Mucosa of stomach (tissue), 1 donor: ENCODE measurements around the gene ARHGAP42.
"Not testable (repeated sequence)": the region's sequence is repeated elsewhere in the genome, so short reads cannot be mapped to it uniquely, and the experiment has no call there.

Experiments used
- H3K27me3 ChIP-seq: one replicate; pipeline ENCODE4 v1.7.0; 2013; ENCODE audit warnings: mild to moderate bottlenecking, low read length; ENCODE audit not compliant: control insufficient read depth, insufficient read depth
- H3K36me3 ChIP-seq: one replicate; pipeline ENCODE4 v1.7.0; 2013; ENCODE audit warnings: low read length; ENCODE audit not compliant: control insufficient read depth, insufficient read depth
- H3K4me1 ChIP-seq: one replicate; pipeline ENCODE4 v1.7.0; 2013; ENCODE audit warnings: mild to moderate bottlenecking, low read length; ENCODE audit not compliant: control insufficient read depth, insufficient read depth
- H3K4me3 ChIP-seq: one replicate; pipeline ENCODE4 v1.7.0; 2013; ENCODE audit warnings: low read length
- H3K9ac ChIP-seq: one replicate; pipeline ENCODE4 v1.7.0; 2013; ENCODE audit warnings: mild to moderate bottlenecking, low read length, moderate library complexity
- H3K9me3 ChIP-seq: one replicate; pipeline ENCODE4 v1.7.0; 2013; ENCODE audit warnings: mild to moderate bottlenecking, low read length, moderate library complexity; ENCODE audit not compliant: control insufficient read depth
- donor health status: Pancreatic carcinoma.

ARHGAP42 gene

GRCh38 chr11:100876815-100877520, 189.9 kb downstream of the ARHGAP42 start:
- H3K36me3 ChIP-seq = no peaks in the 10 kb centered on the region
- peaks cover 9% of the 10 kb centered on the region for H3K4me1 ChIP-seq
- no peaks in the 10 kb centered on the region for H3K9me3 ChIP-seq
- no peaks in the 10 kb centered on the region for H3K27me3 ChIP-seq
- no peak overlapping the region for H3K9ac ChIP-seq
- H3K4me3 ChIP-seq = no peak overlapping the region

DNA sequence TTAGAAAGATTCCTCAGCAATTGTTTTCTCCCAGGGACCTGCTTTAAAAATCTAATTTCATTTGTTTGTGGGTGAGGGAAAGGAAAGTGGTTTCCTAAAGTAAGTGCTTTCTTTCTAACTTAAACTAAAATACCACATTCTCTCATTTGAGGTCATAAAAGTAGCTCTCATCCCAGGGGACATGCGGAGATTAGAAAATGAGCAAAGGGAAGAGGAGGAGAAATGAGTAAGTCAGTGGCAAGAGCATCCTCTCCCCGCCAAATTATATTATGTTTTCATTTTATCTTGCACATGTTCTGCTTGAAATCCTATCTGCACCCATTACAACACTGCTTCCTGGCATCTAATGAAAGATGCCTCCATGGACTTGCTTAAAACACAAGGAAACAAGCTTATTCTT, 191.4 kb downstream of the ARHGAP42 start:
- Histone ChIP-seq H3K4me3 (no peak overlapping the region), H3K9ac (no peak overlapping the region), H3K9me3 (no peaks in the 10 kb centered on the region), H3K36me3 (no peaks in the 10 kb centered on the region), H3K4me1 (peaks cover 2% of the 10 kb centered on the region), H3K27me3 (no peaks in the 10 kb centered on the region)

GRCh38 chr11:100882957-100883356, 195.9 kb downstream of the ARHGAP42 start:
- Histone ChIP-seq H3K9me3 (no peaks in the 10 kb centered on the region), H3K9ac (no peak overlapping the region), H3K4me3 (no peak overlapping the region), H3K4me1 (no peaks in the 10 kb centered on the region), H3K27me3 (no peaks in the 10 kb centered on the region), H3K36me3 (no peaks in the 10 kb centered on the region)

DNA sequence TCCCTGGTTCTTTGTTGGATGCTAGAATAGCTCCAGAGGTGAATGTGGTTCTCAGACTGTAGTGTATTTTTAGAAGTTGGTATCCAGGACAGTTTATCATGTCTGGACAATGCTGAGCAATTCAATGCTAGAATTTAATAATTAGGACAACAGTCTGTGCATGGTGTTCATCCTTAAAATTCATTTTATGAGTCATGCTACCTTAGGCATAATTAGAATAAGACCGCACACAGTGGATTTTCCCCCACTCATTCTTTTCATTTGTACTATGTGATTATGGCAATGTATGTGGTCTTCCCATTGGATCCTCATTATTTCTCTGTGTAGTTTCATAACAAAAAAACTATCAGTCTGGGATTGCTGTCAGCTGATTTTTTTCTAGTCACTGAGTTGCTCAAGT, 196.7 kb downstream of the ARHGAP42 start:
- Histone ChIP-seq H3K36me3 (no peaks in the 10 kb centered on the region), H3K9me3 (no peaks in the 10 kb centered on the region), H3K4me3 (no peak overlapping the region), H3K4me1 (no peaks in the 10 kb centered on the region), H3K27me3 (no peaks in the 10 kb centered on the region), H3K9ac (no peak overlapping the region)

DNA sequence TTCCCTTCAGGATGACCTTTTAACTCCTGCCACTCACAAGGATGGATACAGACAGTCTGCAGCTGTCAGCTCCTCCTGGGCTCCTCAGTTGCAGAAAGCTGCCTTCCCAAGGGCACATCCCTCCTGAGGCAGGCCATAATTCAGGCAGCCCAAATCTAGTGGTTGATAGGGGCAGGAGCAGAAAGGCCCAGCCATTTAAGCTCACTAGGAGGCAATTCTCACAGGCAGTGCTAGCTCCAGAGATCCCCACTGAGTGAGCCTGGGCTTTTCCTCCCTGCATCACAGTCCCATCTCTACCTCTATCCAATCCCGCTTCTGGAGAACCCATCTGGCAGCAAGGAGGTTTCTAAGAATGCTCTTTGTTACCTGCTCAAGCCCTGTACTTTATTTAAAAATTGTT, 200.6 kb downstream of the ARHGAP42 start:
- Histone ChIP-seq H3K4me3 (no peak overlapping the region), H3K27me3 (no peaks in the 10 kb centered on the region), H3K9ac (no peak overlapping the region), H3K9me3 (no peaks in the 10 kb centered on the region), H3K4me1 (no peaks in the 10 kb centered on the region), H3K36me3 (no peaks in the 10 kb centered on the region)

- no peaks in the 10 kb centered on the region for H3K9me3 ChIP-seq
- no peaks in the 10 kb centered on the region for H3K36me3 ChIP-seq
- no peak overlapping the region for H3K4me3 ChIP-seq
- H3K9ac ChIP-seq = no peak overlapping the region
- H3K27me3 ChIP-seq = no peaks in the 10 kb centered on the region
- H3K4me1 ChIP-seq = no peaks in the 10 kb centered on the region
Measured at GRCh38 chr11:100888836-100889235, 201.7 kb downstream of the ARHGAP42 start.

DNA sequence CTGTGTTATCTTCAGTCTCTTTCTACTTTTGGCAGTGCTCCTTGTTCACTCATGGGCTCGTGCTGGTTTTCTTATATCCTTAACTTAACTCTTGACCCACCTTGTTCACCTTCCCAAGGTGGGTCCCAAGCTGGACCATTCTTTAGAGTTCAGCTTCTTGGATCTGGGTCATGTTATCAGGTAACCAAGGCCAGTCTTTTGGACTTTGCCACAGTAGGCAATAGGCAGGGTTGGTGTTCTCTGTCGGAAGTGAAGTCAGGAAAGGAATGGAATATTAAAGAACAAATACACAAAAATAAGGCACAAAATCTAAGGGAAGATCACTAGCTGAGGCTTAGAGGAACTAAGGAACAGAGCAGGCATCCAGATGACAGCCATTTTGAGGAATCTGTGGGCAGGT, 202.7 kb downstream of the ARHGAP42 start:
- Histone ChIP-seq H3K27me3 (no peaks in the 10 kb centered on the region), H3K4me1 (no peaks in the 10 kb centered on the region), H3K4me3 (no peak overlapping the region), H3K9ac (no peak overlapping the region), H3K36me3 (no peaks in the 10 kb centered on the region), H3K9me3 (no peaks in the 10 kb centered on the region)

GRCh38 chr11:100890789-100891188, 203.7 kb downstream of the ARHGAP42 start:
- Histone ChIP-seq H3K36me3 (no peaks in the 10 kb centered on the region), H3K9me3 (no peaks in the 10 kb centered on the region), H3K4me1 (no peaks in the 10 kb centered on the region), H3K9ac (no peak overlapping the region), H3K27me3 (no peaks in the 10 kb centered on the region), H3K4me3 (no peak overlapping the region)

DNA sequence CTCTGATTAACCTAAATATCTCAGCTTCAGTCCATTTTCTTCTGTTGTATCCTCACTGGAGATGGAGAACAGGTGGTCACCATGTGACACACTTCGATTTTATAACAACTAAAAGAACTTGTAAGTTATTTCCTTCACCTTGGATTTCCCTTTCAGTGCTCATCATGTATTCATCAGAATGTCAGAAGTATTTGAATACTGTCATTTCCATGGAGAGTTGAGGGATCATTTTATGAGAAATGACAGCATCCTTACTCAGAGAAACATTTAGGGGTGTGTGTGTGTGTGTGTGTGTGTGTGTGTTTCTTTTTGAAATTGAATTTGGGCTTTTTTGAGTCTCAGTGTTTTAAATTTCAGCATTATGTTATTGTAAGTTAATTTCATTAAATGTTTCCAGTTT, 205.8 kb downstream of the ARHGAP42 start:
- no peak overlapping the region for H3K9ac ChIP-seq
- no peaks in the 10 kb centered on the region for H3K4me1 ChIP-seq
- H3K36me3 ChIP-seq = no peaks in the 10 kb centered on the region
- no peaks in the 10 kb centered on the region for H3K9me3 ChIP-seq
- no peak overlapping the region for H3K4me3 ChIP-seq
- H3K27me3 ChIP-seq = no peaks in the 10 kb centered on the region

DNA sequence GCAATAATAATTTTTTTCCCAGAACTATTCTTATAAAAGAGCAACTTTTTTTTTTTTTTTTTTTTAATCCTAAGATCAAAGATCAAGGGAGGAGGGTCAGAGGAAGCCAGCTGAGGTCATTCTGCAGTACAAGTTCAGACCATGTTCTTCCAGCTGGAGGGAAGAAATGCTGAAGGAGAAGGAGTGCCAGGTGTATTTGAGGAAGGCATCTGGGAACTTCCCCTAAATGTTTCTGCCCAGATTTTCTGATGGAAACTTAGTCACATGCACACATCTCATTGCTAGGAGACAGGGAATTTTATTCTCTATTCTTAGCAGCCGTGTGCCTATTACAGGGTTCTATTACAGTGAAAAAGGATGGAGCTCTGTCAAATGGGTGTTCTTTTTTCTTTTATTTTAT, 208.4 kb downstream of the ARHGAP42 start:
- no peaks in the 10 kb centered on the region for H3K4me1 ChIP-seq
- H3K4me3 ChIP-seq = no peak overlapping the region
- H3K9me3 ChIP-seq = no peaks in the 10 kb centered on the region
- H3K9ac ChIP-seq = no peak overlapping the region
- H3K27me3 ChIP-seq = no peaks in the 10 kb centered on the region
- H3K36me3 ChIP-seq = no peaks in the 10 kb centered on the region

DNA sequence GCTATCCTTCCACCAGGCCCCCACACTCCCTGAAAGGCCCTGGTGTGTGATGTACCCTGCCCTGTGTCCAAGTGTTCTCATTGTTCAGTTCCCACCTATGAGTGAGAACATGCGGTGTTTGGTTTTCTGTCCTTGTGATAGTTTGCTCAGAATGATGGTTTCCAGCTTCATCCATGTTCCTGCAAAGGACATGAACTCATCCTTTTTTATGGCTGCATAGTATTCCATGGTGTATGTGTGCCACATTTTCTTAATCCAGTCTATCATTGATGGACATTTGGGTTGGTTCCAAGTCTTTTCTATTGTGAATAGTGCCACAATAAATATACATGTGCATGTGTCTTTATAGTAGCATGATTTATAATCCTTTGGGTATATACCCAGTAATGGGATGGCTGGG, 208.9 kb downstream of the ARHGAP42 start:
- not testable (repeated sequence) for H3K4me1 ChIP-seq, H3K36me3 ChIP-seq, H3K9me3 ChIP-seq, H3K4me3 ChIP-seq, H3K27me3 ChIP-seq, H3K9ac ChIP-seq

DNA sequence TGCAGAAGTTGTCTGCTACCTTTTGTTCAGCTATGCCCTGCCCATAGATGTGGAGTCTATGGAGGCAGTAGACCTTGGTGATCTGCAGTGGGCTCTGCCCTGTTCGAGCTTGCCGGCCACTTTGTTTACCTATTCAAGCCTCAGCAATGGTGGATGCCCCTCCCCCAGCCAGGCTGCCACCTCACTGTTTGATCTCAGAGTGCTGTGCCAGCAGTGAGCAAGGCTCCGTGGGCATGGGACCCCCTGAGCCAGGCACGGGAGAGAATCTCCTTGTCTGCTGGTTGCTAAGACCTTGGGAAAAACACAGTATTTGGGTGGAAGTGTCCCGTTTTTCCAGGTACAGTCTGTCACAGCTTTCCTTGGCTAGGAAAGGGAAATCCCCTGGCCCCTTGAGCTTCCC, 214.4 kb downstream of the ARHGAP42 start:
- H3K4me1 ChIP-seq, H3K9me3 ChIP-seq, H3K36me3 ChIP-seq, H3K27me3 ChIP-seq, H3K9ac ChIP-seq, H3K4me3 ChIP-seq: not testable (repeated sequence)
